BJ (cell line): ENCODE measurements around the gene C11orf91. TPM values are rescaled to one million over a fixed set of nuclear protein-coding genes. Genes with fewer than 3 reads are reported as not detected.
"Not testable (repeated sequence)": the region's sequence is repeated elsewhere in the genome, so short reads cannot be mapped to it uniquely, and the experiment has no call there.

Experiments
- CTCF ChIA-PET: fragments of 350-600 bp; formaldehyde crosslinking; extraction: SDS; loops from one replicate; lab custom pipeline; 2021; ENCODE audit warnings: antibody characterized with exemption, inconsistent platforms; lab: Yijun Ruan, JAX
- POLR2A ChIA-PET: fragments of 300-600 bp; sonication (Branson Sonifier 250); formaldehyde crosslinking; extraction: SDS; loops from one replicate; lab custom pipeline; 2021; ENCODE audit warnings: antibody characterized with exemption; lab: Charles Lee
- DNase-seq: peaks from one replicate; pipeline ENCODE4 v3.0.0-alpha.2; 2011; ENCODE audit warnings: low read depth
- H3K27me3 ChIP-seq: 2 replicates; pipeline ENCODE4 v1.6.0; 2011; ENCODE audit warnings: low read length; ENCODE audit not compliant: control insufficient read depth, insufficient read depth
- H3K36me3 ChIP-seq: 2 replicates; pipeline ENCODE4 v1.5.1; 2011; ENCODE audit warnings: low read length; ENCODE audit not compliant: control insufficient read depth, insufficient read depth
- H3K4me3 ChIP-seq: 2 replicates; pipeline ENCODE4 v1.5.1; 2011; ENCODE audit warnings: low read depth, mild to moderate bottlenecking, control low read depth, low read length
- CTCF ChIP-seq: IDR thresholded peaks from 2 replicates; pipeline ENCODE4 v1.5.1; 2011; ENCODE audit warnings: low read depth, mild to moderate bottlenecking, control low read depth, inconsistent platforms, low read length, moderate library complexity; ENCODE audit not compliant: insufficient read depth
- polyA plus RNA-seq: library from polyadenylated mRNA; depleted of rRNA; stranded (reverse); fragments of >200 nt; gene quantifications from 2 replicates; pipeline ENCODE4 v1.2.3, GENCODE V29; 2011

Gene C11orf91
- polyA plus RNA-seq, 1 experiment: not detected

GRCh38 chr11:33713151-33713855 lies 12.7 kb upstream of the C11orf91 start:
- DNase-seq: no peak
- no peaks in the 10 kb centered on the region for H3K27me3 ChIP-seq
- TF ChIP-seq CTCF: no peak
- CTCF ChIA-PET: interaction anchor here (0.6 to 2.2 kb wide), 2 partner anchors 23 to 29 kb away, joined by 3 to 9 read pairs; no protein-coding TSS in a partner anchor
- no peak overlapping the region for H3K4me3 ChIP-seq
- POLR2A ChIA-PET: no interaction called here
- peaks cover 11% of the 10 kb centered on the region for H3K36me3 ChIP-seq

- POLR2A ChIA-PET: no interaction called here
These were observed 11.8 kb upstream of the C11orf91 start for GRCh38 chr11:33712436-33712835.

GRCh38 chr11:33709466-33709865 lies 8.8 kb upstream of the C11orf91 start:
- no peaks in the 10 kb centered on the region for H3K27me3 ChIP-seq
- DNase-seq: no peak
- POLR2A ChIA-PET: no interaction called here
- CTCF ChIA-PET: no interaction called here
- no peak overlapping the region for H3K4me3 ChIP-seq
- no peak for TF ChIP-seq CTCF
- H3K36me3 ChIP-seq: peaks cover 10% of the 10 kb centered on the region

More at GRCh38 chr11:33712436-33712835, 11.8 kb upstream of the C11orf91 start:
- H3K27me3 ChIP-seq: no peaks in the 10 kb centered on the region
- DNase-seq: no peak
- H3K36me3 ChIP-seq: peaks cover 11% of the 10 kb centered on the region
- no peak overlapping the region for H3K4me3 ChIP-seq
- CTCF ChIA-PET: no interaction called here
- TF ChIP-seq CTCF: no peak

GRCh38 chr11:33708985-33709384 lies 8.4 kb upstream of the C11orf91 start:
- peaks cover 10% of the 10 kb centered on the region for H3K36me3 ChIP-seq

GRCh38 chr11:33707831-33708230 lies 7.2 kb upstream of the C11orf91 start:
- DNase-seq, POLR2A ChIA-PET, H3K4me3 ChIP-seq, H3K27me3 ChIP-seq: not testable (repeated sequence)
- CTCF ChIA-PET: interaction anchor here (0.6 to 1.4 kb wide), 2 partner anchors 8 to 120 kb away, joined by 3 to 5 read pairs; no protein-coding TSS in a partner anchor
- H3K36me3 ChIP-seq: peaks cover 10% of the 10 kb centered on the region

More at GRCh38 chr11:33708985-33709384, 8.4 kb upstream of the C11orf91 start:
- H3K27me3 ChIP-seq: no peaks in the 10 kb centered on the region
- ChIA-PET CTCF (no interaction called here), POLR2A (no interaction called here)
- TF ChIP-seq CTCF: no peak
- no peak for DNase-seq
- H3K4me3 ChIP-seq: no peak overlapping the region

GRCh38 chr11:33706966-33707365 lies 6.3 kb upstream of the C11orf91 start:
- no peak for TF ChIP-seq CTCF
- no peak overlapping the region for H3K4me3 ChIP-seq
- no peak for DNase-seq
- H3K36me3 ChIP-seq: peaks cover 9% of the 10 kb centered on the region
- CTCF ChIA-PET: interaction anchor here (0.7 to 1.4 kb wide), 2 partner anchors 9 to 17 kb away, joined by 3 to 5 read pairs; no protein-coding TSS in a partner anchor
- no peaks in the 10 kb centered on the region for H3K27me3 ChIP-seq
- POLR2A ChIA-PET: no interaction called here
